NCI-H774 (cell line): ENCODE results near the gene B4GALT7.
"Not testable (repeated sequence)": the region's sequence is repeated elsewhere in the genome, so short reads cannot be mapped to it uniquely, and the experiment has no call there.

Experiments
- DNase-seq: peaks from one replicate; lab custom pipeline; 2025; lab: John Stamatoyannopoulos, UW

Gene B4GALT7

GRCh38 chr5:177609076-177610059 is 9.4 kb downstream of the B4GALT7 start:
- DNase-seq = no peak

GRCh38 chr5:177610131-177610769 is 10.3 kb downstream of the B4GALT7 start:
- no peak for DNase-seq

DNA sequence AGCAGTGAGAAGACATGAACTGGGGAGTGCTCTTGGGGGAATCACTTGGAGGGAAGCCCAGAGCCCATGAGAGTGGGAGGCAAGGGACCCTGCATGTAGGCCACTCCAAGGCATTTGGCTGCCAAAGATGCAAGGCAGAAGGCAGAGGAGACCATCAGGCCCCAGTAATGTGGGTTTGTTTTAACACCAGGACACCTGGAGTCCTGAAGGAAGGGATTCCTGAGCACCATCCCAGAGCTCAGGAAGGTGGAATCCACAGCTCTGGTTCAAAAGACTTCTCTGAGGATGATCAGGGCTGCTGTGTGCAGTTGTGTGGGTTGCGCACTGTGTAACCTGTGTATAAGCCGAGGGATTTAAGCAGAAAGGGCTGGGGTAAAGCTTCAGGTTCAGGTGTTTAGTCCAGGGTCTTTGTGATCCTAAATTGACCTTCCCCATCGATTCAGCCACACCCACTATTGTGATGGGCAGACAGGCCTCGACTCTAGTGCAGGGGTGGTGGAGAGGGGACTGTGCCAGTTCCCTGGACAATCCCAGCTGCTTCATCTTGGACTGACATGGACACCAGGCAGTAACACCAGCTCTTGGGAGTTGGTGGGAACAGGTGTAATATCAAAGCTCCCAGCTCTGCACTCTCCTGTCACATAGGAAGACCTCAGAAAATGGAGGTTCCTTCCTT is 11.0 kb downstream of the B4GALT7 start:
- DNase-seq = no peak

GRCh38 chr5:177611446-177612214 is 11.7 kb downstream of the B4GALT7 start:
- DNase-seq = no peak

DNA sequence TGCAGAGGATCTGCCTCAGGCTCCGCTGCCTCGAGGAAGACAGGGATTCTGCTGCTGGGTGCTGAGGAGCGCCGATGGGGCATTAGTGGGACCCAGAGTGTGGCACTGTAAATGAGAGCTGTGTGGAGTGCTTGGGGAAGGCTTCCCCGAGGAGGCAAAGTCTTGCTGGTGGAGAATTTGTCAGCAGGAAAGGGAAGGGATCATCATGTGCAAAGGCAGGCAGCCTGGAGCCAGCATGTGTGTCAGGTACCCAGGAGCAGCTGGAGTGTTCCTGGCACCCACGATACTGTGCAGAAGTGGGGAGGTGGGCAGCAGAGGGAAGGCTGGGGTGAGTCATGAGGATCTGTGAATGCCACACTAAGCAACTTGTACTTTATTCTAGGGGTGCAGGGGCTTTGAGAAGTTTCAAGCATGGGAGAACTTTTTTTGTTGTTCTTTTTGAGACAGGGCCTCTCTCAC is 12.3 kb downstream of the B4GALT7 start:
- DNase-seq = no peak

DNA sequence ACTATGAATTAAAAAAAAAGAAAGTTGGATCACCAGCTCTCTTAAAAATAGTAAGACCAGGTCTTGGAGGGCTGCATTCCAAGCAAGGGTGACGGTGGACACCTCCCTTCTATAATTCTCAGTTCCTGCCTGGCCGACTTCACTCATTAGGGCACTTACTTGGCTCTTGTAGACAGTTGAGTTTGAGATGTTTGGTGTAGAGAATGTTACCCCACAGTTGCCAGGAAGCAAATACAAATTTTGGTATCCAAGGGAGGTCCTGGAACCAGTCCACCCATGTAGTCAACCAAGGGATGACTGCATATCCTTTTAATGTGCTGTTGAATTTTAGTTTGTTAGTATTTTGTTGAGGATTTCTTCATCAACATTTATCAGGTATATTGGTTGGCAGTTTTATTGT is 20.6 kb downstream of the B4GALT7 start:
- no peak for DNase-seq

DNA sequence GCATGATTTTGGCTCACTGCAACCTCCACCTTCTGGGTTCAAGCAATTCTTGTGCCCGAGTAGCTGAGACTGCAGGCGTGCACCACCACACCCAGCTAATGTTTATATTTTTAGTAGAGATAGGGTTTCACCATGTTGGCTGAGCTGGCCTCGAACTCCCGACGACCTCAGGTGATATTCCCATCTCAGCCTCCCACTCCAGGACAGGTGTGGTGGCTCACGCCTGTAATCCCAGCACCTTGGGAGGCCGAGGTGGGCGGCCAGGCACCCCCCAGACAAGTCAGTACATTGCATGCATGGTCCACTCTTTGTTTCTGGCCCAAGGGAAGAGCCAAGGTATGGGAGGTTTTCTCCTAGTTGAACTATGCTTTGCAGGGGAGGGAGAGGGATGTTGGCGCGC is 24.2 kb downstream of the B4GALT7 start:
- DNase-seq = not testable (repeated sequence)

- DNase-seq = not testable (repeated sequence)
Measured at GRCh38 chr5:177630186-177630585, 30.3 kb downstream of the B4GALT7 start.

- not testable (repeated sequence) for DNase-seq
Measured at GRCh38 chr5:177634912-177635311, 35.0 kb downstream of the B4GALT7 start.

DNA sequence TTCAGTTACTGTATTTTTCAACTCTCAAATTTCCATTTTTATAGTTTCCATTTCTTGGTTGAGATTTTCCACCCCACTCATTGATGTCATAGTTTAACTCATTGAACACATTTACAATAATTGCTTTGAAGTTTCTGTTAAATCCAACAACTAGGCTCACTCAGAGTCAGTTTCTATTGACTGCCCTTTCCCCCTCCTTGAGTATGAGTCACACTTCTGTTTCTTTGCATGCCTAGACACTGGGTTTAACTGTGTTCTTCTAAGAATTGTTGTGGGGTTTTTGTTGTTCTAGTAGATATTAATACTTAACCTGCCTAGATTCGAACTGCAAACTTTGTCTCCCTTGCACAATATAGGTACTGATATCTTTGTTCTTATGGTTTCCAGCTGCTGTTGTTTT is 45.5 kb downstream of the B4GALT7 start:
- not testable (repeated sequence) for DNase-seq

DNA sequence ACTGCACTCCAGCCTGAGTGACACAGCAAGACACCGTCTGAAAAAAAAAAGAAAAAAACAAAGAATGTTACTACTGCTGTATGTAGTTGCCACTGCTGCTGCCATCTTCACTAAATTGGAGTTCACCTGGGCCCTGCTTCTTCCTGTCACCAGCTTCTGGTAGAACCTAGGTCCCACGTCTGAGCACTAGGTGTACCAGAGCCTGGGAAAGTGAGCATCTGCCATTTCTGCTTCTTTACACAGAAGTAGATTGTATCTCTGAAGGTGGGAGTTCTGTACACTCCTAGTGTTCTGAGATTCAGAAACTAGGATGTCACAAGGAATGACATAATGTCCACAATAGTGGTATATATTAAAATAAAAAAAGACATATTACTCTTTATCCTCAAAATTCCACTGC is 51.3 kb downstream of the B4GALT7 start:
- not testable (repeated sequence) for DNase-seq

DNA sequence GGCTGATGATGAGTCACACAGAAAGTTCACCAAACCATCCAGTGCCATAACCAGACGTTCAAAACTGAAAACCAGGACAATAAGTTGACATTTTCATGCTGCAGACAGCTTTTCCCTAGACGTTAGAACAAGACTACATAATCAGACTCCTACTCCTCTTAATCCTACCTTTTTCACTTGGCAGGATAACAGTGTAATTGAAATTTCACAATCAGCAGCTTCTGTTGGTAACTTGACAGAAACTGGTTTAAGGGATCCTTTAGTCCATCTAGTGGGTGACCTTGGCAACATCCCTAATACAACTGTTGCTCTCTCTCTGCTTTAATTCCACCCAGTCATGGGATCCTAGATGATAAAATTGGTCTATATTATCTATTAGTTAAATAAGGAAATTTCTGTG is 57.9 kb downstream of the B4GALT7 start:
- not testable (repeated sequence) for DNase-seq

GRCh38 chr5:177658542-177658941 is 58.6 kb downstream of the B4GALT7 start:
- not testable (repeated sequence) for DNase-seq
